T-helper 2 cell (primary cell): Measurements from ENCODE around the gene ENPP7.
A peak's percentile ranks its signal among the peaks of the same experiment; 100 is the strongest.

Experiments
- DNase-seq, 5 experiments: peaks; one replicate each; pipeline versions ENCODE4 v3.0.0 to v3.0.0-alpha.2; 2012 to 2022

Gene ENPP7

DNA sequence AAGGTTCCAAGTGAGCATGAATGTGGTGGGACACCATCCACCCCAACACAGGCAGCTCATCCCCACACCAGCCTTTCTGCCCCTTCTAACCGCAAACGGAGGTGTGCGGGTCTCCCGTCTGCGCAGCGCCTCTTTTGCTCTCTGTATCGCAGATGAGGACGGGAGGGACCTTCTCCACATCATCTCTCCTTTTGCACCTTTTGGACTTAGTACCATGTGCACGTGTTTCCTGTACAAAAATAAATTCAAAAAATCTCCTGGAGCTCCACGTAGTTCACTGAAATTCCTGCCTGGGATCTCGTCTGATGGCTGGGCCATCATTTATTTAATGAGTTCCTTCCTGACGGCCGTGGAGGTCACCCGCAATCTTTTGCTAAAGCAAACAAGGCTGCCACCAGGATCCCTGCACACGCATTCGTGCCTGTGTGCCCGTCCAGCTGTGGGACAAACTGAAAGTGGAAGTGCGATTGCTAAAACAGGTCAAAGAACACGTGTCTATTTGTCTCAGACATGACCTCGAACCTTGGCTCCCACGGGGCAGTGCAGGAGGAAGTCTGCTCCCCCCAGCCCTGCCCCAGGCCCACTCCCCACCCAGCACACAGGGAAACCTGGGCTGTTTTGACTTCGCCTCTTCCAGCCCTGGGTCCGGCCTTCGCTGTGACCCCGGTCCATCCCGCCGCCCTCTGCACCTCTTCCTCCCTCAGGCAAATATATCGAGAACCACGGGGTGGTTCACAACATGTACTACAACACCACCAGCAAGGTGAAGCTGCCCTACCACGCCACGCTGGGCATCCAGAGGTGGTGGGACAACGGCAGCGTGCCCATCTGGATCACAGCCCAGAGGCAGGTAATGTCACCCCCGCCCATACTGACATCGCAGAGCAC is 2.3 kb downstream of the ENPP7 start:
- DNase-seq, result peak in 1 of 5 experiments; percentile 65

DNA sequence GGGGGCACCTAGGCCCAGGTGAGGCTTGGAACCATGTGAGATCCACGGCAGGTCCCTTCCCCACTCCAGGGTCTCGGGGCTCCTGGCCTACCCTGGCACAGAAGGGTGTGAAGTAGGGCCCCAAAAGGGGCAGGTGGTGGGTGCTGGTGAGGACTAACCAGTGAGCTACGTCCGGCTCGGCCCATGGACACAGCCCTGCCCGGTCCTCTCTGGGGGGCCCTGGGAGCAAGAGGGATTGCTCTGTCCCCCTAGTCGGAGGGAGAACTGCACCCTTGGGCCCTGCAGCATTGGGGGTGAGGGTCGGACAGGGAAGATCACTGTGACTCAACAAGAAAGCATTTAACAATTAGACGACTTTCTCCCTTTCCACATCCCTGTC is 2.9 kb downstream of the ENPP7 start:
- no peak for DNase-seq

DNA sequence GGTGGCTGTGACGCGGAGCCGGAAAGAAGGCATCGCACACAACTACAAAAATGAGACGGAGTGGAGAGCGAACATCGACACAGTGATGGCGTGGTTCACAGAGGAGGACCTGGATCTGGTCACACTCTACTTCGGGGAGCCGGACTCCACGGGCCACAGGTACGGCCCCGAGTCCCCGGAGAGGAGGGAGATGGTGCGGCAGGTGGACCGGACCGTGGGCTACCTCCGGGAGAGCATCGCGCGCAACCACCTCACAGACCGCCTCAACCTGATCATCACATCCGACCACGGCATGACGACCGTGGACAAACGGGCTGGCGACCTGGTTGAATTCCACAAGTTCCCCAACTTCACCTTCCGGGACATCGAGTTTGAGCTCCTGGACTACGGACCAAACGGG is 4.4 kb downstream of the ENPP7 start:
- DNase-seq, result no peak

DNA sequence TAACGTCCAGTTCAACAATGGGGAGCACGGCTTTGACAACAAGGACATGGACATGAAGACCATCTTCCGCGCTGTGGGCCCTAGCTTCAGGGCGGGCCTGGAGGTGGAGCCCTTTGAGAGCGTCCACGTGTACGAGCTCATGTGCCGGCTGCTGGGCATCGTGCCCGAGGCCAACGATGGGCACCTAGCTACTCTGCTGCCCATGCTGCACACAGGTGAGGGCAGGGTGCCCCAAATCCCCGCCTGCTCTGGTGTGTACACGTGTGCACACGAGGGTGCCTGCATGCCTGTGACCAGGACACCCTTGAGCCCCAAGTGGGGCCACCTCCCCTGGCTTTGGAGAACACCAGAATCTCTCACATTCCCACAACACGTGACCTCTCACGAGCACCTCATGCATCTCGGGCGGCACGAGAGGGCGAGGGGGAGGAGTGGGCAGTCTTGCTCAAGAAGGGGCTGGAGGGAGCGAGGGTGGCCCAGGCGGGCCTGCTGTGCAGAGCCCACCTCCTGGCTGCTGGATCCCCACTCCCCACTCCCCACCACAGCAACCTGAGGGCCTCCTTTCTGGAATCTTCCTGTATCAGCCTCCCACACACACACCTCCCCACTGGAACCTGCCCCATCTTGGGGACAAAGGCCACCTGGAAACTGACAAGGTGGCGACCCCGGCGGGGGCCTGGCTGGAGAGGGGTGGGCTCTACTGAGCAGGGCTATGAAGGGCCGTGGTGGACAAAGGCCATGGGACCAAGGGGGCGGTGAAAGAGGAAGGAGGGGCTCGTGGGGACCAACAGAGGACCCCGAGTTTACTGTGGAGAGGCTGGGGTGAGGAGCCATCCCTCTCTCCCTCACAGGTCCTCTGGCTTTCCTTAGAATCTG is 6.5 kb downstream of the ENPP7 start:
- no peak for DNase-seq

DNA sequence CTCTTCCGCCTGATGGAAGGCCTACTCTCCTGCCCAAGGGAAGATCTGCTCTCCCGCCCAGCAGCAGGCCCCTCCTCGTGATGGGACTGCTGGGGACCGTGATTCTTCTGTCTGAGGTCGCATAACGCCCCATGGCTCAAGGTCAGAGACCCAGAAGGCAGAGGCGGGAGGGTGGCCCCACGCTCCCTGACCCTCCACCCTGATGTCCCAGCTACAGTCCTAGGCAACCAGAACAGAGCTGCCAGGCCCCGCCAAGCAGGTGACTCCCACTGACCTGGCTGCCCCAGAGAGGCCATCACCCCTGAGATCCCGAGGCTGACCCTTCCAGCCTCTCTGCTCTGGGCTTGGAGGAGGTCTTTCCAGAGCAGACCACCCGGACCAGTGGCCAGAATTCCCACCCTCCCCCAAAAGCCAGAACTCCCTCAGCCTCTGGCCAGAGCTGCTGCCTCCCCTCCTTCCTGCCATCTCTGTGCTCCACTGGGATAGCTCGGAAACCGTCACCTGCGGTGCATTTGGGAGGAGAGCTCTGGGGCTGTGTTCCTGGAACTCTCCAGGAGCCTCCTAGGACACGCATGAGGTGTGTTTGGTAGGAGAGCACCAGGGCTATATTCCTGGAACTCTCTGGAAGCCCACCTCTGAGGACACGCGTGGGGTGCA is 7.3 kb downstream of the ENPP7 start:
- no peak for DNase-seq

DNA sequence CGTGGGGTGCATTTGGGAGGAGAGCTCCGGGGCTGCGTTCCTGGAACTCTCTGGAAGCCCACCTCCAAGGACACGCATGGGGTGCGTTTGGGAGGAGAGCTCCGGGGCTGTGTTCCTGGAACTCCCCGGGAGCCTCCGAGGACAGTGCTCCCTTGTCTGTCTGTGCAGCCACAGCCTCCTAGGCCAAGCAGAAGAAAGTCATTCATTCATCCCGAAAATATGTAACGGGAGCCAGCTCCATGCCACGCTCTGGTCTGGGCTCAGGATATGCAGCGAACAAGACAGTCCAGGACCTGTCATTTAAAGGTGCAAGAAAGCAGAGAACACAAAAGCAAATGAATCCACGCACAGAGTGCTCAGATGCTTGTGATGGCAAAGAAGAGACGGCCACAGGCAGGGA is 7.9 kb downstream of the ENPP7 start:
- DNase-seq, result no peak

DNA sequence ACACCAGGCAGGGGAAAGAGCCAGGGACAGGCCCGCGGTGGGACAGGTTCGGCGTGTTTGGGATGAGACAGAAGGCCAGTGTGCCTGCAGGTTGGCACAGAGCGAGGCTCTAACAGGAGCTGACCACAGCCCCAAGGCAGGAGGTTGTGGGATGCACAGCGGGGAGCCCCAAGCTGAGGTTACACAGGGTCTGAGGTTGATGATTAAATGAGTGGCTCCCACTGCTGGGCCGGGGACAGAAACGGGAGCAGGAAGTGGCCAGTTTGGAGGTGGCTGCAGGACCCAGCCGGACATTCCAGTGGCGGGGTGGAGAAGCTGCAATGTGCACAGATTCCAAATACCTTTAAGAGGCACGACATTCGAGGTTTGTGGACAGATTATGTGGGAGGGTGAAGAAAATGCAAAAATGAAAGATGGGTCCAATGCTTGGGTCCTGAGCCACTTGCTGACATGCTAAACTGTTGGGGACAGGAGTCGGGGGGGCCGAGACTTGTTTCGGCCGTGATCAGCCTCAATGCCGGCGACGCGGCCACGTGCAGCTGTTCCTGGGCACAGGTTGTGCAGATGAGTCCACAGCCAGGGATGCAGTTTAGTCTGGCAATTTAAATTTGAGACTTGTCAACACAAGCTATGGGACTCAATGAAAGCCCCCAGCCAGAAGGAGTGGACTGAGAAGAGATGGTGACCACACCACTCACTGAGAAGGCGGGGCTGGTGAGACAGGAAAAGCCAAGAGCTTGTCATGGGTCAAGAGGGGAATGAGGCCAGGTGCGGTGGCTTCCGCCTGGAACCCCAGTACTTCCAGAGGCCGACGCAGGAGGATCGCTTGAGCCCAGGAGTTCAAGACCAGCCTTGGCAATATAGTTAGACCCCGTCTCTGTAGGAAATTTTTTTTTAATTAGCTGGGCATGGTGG is 8.7 kb downstream of the ENPP7 start:
- DNase-seq, result no peak

DNA sequence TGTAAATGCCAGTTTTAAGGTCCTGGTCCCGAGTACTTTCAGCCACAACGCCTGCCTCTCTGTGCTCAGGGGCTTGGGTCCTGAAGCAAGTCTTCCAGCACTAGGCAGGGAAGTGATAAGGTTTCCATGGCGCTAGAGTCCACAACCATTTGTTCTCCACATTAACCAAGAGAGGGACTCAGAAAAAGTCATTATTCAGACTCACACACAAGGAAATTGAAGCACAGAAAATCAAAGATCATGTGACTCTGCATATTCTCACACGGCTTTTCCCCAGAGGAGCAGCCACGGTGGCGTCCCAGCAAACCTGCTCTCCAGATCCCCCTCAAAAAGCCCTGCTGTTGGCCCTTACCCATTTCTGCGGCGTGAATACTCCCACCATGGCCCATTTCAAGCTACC is 9.7 kb downstream of the ENPP7 start:
- no peak for DNase-seq

DNA sequence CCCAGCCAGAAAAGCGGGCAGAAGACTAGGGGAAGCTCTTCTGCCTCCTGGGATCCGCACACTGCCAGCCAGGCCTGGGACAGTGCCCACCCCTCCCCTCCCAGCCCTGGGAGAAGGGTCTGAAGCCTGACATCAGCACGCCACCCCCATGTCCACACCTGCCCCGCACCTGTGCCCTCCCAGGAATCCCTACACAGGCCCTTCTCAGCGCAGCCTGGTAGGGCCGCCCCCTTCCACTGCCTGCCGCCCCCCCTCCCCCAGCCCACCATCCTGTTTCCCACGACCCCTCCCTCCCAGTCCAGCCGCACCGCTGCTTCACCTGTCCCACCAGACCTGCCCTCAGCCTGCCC is 10.6 kb downstream of the ENPP7 start:
- DNase-seq, result no peak

DNA sequence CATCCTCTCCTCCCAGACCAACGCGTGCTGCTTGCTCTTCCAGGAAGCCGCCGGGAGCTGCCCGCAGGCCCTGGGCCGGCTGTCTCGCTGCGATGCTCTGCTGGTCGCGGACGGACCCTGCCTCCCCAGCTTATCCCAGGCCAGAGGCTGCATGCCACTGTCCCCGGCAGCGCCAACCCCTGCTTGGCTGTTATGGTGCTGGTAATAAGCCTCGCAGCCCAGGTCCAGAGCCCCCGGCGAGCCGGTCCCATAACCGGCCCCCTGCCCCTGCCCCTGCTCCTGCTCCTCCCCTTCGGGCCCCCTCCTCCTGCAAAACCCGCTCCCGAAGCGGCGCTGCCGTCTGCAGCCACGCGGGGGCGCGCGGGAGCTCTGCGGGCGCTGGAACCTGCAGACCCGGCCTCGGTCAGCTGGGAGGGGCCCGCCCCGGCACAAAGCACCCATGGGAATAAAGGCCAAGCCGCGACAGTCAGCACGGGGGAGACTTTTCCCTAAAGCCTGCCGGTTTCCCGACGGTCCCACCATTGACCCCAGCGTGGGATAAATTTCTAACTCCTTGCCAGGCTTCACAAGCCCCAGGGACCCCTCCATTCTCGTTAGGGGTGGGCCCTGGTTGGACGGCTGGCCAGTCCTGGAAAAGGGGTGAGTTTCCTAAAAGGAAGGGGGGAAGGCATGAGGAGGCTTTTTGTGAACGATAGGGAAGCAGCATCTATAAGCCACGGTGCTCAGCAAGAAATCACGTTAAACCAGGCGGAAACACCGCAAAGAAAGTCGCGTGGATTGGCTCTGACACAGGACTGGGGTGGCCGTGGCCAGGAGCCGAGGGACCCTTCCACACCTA is 11.2 kb downstream of the ENPP7 start:
- peak; percentile 50 to 65 (median 60) for DNase-seq

DNA sequence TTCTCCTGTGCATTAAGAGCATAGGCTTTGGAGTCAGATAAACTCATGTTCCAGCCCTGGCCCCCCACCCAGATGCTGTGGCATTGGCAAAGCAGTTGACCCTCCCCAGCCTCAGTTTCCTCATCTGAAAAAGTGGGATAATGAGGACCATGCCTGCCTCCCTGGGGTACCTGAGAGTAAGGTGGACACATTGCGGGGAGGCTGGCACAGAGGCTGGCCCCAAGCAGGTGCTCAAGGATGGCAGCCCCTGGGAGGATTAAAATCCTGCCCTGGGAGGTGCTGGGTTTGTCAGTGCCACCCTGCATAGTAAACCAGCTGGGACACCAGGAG is 11.8 kb downstream of the ENPP7 start:
- DNase-seq, result no peak

DNA sequence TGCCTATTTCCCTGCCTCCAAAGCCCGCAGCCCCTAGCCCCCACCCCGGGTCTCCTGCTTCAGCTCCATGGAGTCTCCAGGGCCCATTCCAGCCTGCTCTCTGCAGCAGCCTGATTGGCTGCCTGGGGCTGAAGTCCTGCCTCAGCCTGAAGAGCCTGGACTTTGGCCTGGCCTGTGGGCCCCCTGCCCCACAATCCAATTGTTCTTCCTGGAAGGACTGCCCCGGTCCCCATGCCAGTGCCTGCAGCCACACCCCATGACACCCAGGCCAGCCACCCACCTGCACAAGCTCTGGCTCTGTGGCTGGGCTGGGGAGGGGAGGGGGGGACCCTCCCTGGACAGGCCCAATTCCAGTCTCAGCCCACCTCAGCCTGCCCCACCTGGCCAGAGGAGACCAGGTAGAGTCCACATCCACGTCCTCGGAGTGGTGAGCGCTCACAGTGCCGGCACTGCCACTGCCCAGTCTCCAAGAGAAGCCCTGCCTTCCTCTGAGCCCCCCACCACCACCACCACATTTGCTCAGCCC is 12.3 kb downstream of the ENPP7 start:
- DNase-seq, result no peak

DNA sequence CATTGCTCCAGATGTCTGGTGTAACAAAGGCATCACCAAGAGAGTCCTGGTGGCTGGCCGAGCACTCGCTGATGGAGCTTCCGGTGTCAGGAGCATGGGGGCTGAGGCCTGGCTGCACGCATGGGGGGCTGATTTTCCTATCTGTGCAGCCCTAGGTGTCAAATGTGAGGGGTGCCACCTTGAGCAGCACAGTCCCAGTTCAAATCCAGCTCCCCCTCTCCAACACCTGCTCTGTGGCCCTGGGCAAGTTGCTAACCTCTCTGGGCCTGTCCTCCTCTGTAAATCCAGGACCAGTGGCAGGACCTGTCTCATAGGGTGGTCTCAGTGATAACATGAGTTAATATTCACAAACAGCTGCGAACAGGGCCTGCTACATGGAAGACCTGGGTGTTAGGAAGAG is 12.9 kb downstream of the ENPP7 start:
- no peak for DNase-seq

DNA sequence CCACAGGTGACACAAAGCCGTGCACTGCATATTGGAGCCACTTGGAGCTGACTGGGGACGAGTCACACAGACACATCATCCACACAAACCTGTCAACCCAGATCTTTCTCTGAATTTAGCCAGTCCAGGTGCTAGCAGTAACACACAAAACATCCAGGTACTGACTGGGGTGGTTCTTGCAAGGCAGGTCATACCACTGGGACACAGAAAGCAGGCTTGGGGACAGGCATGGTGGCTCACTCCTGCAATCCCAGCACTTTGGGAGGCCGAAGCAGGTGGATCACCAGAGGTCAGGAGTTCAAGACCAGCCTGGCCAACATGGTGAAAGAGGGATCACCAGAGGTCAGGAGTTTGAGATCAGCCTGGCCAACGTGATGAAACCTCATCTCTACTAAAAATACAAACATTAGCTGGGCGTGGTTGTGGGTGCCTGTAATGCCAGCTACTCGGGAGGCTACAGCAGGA is 14.9 kb downstream of the ENPP7 start:
- no peak for DNase-seq

DNA sequence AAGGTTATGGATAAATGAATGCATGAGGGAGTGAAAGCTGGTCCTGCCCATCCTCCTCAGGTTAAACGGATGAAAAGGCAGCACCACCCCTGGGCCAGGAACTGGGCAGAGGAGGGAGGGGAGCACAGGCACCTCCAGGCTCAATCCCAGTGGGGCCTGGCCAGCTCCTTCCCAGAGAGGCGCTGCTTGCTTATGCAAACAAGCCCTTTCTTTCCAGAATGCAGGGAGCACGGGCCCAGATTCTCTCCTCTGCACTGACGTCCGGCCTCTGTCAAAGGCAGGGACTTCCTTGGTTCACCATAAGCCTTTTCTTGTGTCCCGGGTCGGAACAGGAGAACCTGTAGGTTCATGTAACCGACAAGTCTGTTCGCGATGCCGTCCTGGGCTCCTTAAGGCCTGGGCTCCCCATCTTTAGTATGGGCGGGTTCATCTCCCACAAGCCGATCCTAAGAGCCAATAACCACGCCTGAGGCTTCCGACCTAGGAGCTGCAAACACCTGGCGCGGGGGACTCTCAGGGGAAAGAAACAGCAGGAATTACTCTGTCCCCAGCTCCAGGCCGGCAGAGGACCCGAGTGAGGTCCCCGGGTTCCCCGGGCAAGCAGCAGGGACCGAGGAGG is 16.3 kb downstream of the ENPP7 start:
- DNase-seq, result no peak

DNA sequence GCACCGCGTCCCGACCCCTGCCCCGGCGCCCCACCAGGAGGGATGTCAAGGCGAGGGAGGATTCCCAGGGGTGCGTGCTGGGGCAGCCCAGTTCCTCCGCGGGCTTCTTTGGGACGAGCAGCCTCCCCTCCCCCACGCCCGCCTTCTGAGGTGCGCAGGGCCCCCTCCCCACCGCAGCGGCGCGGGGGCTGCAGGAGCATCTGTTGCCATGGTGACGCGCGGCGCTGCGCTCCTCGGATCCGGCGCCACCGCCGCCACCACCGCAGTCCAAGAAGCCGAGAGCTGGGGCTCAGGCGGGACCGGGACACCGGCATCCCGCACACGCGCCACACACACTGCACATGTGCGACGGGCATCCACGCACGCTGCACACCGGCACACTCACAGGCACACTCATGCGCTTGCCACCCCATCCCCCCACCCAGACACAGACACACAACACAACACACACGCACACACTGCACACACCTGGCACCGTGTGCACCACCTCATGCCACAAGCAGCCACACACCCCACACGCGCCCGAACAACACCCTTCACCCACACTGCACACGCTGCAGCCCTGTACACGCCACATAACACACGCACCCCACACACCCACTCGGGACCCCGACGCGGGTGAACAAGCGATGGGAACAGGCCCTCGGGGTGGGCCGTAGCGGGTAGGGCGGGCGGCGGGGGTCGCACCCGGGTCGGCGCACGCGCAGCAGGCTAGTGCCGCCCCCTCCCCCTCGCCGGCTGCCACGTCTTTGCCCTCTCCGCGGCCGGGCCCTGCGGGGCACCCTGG is 17.0 kb downstream of the ENPP7 start:
- DNase-seq, result peak in 1 of 5 experiments; percentile 23

DNA sequence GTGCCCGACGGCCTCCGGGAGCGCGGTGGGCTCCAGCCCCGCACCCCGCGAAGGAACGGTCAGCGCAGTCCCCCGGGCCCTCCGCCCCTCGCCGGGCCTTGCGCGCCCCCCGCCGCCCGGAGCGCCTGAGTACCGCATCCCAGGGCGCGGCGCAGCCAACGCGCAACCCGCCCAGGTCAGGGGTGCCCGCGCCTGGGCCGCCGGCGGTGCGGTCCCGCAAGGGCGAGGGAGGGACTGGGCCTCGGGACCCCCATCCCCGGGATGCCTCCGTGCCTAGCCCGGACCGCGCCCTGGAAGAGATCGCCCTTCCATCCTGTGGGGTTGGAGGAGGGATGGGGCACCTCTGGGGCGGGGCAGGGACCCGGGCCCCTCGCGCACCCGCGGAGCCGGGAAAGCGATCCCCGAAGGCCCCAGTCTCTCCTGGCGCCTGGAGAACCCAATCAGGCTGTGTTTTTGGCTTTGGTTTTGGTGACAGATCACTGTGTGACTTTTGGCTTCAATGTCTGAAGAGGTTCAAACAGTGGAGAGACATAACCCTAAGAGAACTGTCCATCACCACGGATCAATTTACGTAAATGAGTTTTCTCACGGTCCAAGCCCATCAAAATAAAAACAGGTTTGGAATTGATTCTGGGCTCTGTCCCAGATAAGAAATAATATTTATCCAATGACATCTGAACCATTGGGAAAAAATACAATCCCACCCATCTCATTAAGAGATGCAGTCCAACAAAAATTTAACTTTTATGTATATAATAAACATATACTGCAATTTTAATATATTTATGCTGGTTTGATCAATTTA is 17.8 kb downstream of the ENPP7 start:
- no peak for DNase-seq

DNA sequence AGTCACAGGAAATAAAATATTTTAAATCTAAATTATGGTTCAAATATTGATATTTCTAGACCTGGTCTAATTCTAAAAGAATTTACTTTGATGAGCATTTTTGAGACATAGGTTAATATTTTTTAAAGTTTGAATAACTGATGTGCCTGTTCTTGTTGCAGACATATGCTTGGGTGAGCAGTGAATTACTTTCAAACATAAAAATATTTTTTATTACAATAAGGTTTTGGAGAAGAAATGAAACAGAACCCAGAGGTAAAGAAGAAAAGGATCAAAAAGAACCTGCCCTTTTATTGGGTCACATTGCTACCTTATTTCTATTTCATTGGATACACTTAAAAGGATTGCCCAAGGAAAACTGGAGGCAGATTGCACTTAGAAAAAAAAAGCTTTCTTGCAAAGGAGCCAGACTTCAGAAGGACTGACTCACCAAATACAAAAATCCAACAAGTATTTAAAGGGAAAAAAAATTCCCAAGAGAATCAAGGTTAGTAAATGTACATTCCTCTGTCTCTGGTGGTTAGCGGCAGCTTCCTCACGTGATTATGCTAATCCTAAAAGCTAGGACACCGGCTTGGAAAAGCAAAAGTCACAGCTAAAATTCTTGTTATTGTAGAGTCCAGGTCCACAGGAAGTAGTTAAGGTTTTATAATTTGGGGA is 18.5 kb downstream of the ENPP7 start:
- DNase-seq, result no peak
